Measurements from ENCODE around the gene UTP3. TPM values are rescaled to one million over a fixed set of nuclear protein-coding genes. Genes with fewer than 3 reads are reported as not detected.
"Not testable (repeated sequence)": the region's sequence is repeated elsewhere in the genome, so short reads cannot be mapped to it uniquely, and the experiment has no call there.

UTP3 gene
- total and polyA plus RNA-seq, 9 donors, result 10.3 to 25.0 (median 21.5) TPM

- intact Hi-C loops (cut with DNase I), result no loop called here
- no peaks in the 10 kb centered on the region for H3K9me3 ChIP-seq
- WGBS, 3 donors, result 67 to 88% (median 74%) methylated on average over 11 of the region's 11 CpGs
- TF ChIP-seq POLR2A (IDR thresholded peaks at IDR 0.05), result no peak
- TF ChIP-seq CTCF (IDR thresholded peaks at IDR 0.05), result no peak
- no peak for TF ChIP-seq EP300 (IDR thresholded peaks at IDR 0.05)
- H3K27ac ChIP-seq, result no peak overlapping the region
- no peaks in the 10 kb centered on the region for H3K27me3 ChIP-seq
- no peak for DNase-seq
- no peak overlapping the region for H3K4me3 ChIP-seq
- peaks cover 12% of the 10 kb centered on the region for H3K4me1 ChIP-seq (ENCODE audit: insufficient read depth)
- H3K36me3 ChIP-seq, result no peaks in the 10 kb centered on the region
Observed at GRCh38 chr4:70728091-70728490, 39.8 kb downstream of the UTP3 start.

GRCh38 chr4:70732878-70733277, 44.5 kb downstream of the UTP3 start:
- 87 to 94% (median 89%) methylated on average over 9 of the region's 9 CpGs for WGBS, 3 donors
- H3K36me3 ChIP-seq; H3K27me3 ChIP-seq; intact Hi-C loops (cut with DNase I); H3K9me3 ChIP-seq; H3K27ac ChIP-seq; H3K4me1 ChIP-seq (ENCODE audit: insufficient read depth); DNase-seq; H3K4me3 ChIP-seq: not testable (repeated sequence)

GRCh38 chr4:70734168-70734954, 46.0 kb downstream of the UTP3 start:
- Histone ChIP-seq H3K4me1 (ENCODE audit: insufficient read depth) (peaks cover 7% of the 10 kb centered on the region), H3K27ac (peak overlapping the region; percentile 33 to 47), H3K4me3 (peak overlapping the region; percentile 31), H3K36me3 (no peaks in the 10 kb centered on the region), H3K27me3 (no peaks in the 10 kb centered on the region), H3K9me3 (no peaks in the 10 kb centered on the region)
- DNase-seq, result no peak
- TF ChIP-seq CTCF (IDR thresholded peaks at IDR 0.05), result no peak
- 1 to 2% (median 2%) methylated on average over 5 of the region's 5 CpGs for WGBS, 3 donors
- intact Hi-C loops (cut with DNase I), result no loop called here

- Histone ChIP-seq H3K9me3 (no peaks in the 10 kb centered on the region), H3K36me3 (no peaks in the 10 kb centered on the region), H3K27me3 (no peaks in the 10 kb centered on the region), H3K27ac (peak overlapping the region in 1 of 2 donors; percentile 47), H3K4me1 (ENCODE audit: insufficient read depth) (peaks cover 8% of the 10 kb centered on the region), H3K4me3 (peak overlapping the region; percentile 31)
- TF ChIP-seq POLR2A (IDR thresholded peaks at IDR 0.05) (no peak), CTCF (IDR thresholded peaks at IDR 0.05) (no peak), EP300 (IDR thresholded peaks at IDR 0.05) (no peak)
- DNase-seq, result no peak
- 7 to 10% (median 8%) methylated on average over 3 of the region's 3 CpGs for WGBS, 3 donors
- intact Hi-C loops (cut with DNase I), result no loop called here
Observed at GRCh38 chr4:70734971-70735370, 46.6 kb downstream of the UTP3 start.

GRCh38 chr4:70735915-70736314, 47.6 kb downstream of the UTP3 start:
- H3K9me3 ChIP-seq; intact Hi-C loops (cut with DNase I); H3K27ac ChIP-seq; H3K36me3 ChIP-seq; H3K4me3 ChIP-seq; H3K27me3 ChIP-seq; H3K4me1 ChIP-seq (ENCODE audit: insufficient read depth): not testable (repeated sequence)
- WGBS, 3 donors, result 42 to 62% (median 54%) methylated on average over 2 of the region's 2 CpGs
- peak in 1 of 5 donors; percentile 31 for DNase-seq

All from ovary (tissue), 9 donors.